ENCODE data around the gene BTN3A1. TPM values are rescaled to one million over a fixed set of nuclear protein-coding genes. Genes with fewer than 3 reads are reported as not detected.
"Not testable (repeated sequence)": the region's sequence is repeated elsewhere in the genome, so short reads cannot be mapped to it uniquely, and the experiment has no call there.

BTN3A1 gene
- total RNA-seq, 4 donors from 2014 or later = 2.5 to 3.5 (median 3.1) TPM

DNA sequence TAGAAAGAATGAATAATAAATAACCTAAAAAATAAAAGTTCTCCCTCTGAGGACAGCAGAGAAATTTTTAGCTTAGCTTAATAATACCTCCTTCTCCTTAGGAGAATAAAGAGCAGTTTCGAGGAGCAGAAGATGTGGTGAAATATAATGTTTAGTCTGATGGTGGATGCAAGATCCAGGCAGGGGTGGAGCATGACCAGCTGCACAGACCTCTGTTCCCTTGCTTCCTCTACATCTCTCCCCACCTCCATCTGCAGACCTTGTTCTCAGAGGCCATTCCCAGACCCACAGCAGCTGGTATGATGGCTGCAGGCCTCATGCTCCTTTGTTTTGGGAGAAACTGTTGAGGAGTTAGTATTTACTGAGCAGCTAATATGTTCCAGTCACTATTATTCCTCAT, 35.6 kb upstream of the BTN3A1 start:
- H3K27ac ChIP-seq = no peak overlapping the region
- intact Hi-C loops (cut with DNase I; ENCODE audit: low total_unique reads) (no loop called here), in situ Hi-C loops (cut with MboI; ENCODE audit: low sequenced_read_pairs in 4 of 4) (no loop called here)
- DNase-seq = no peak
- H3K4me1 ChIP-seq = peaks cover 8% of the 10 kb centered on the region in 2 donors
- H3K36me3 ChIP-seq = no peaks in the 10 kb centered on the region
- no peak for TF ChIP-seq POLR2A (IDR thresholded peaks at IDR 0.05)
- TF ChIP-seq, protein P1, sequence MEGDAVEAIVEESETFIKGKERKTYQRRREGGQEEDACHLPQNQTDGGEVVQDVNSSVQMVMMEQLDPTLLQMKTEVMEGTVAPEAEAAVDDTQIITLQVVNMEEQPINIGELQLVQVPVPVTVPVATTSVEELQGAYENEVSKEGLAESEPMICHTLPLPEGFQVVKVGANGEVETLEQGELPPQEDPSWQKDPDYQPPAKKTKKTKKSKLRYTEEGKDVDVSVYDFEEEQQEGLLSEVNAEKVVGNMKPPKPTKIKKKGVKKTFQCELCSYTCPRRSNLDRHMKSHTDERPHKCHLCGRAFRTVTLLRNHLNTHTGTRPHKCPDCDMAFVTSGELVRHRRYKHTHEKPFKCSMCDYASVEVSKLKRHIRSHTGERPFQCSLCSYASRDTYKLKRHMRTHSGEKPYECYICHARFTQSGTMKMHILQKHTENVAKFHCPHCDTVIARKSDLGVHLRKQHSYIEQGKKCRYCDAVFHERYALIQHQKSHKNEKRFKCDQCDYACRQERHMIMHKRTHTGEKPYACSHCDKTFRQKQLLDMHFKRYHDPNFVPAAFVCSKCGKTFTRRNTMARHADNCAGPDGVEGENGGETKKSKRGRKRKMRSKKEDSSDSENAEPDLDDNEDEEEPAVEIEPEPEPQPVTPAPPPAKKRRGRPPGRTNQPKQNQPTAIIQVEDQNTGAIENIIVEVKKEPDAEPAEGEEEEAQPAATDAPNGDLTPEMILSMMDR (IDR thresholded peaks at IDR 0.05 in 4 of 5, conservative IDR thresholded peaks at IDR 0.05 in 1 of 5) = no peak
- no peak overlapping the region for H3K4me3 ChIP-seq
- H3K27me3 ChIP-seq = no peaks in the 10 kb centered on the region
- no peak for ATAC-seq
- no peaks in the 10 kb centered on the region for H3K9me3 ChIP-seq

DNA sequence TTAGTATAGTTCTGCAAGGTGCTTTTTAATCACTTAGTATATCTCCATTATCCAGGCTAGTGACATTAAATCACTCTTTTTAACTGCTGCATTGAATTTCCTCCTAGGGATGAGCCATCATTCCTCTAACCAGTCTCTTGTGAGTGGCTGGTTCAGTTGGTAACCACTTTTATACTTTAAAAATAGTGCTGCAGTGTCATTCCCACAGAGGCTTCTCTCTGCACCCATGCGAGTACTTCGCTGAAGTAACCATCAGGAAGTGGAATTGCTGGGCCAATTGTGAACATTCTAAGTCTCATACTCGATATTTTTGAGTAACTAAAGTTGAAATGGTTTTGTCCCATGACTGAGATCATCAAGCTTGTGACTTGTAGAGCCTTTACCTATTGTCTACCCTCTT, 35.0 kb upstream of the BTN3A1 start:
- intact Hi-C loops (cut with DNase I; ENCODE audit: low total_unique reads) = no loop called here
- in situ Hi-C loops (cut with MboI; ENCODE audit: low sequenced_read_pairs in 4 of 4) = no loop called here

DNA sequence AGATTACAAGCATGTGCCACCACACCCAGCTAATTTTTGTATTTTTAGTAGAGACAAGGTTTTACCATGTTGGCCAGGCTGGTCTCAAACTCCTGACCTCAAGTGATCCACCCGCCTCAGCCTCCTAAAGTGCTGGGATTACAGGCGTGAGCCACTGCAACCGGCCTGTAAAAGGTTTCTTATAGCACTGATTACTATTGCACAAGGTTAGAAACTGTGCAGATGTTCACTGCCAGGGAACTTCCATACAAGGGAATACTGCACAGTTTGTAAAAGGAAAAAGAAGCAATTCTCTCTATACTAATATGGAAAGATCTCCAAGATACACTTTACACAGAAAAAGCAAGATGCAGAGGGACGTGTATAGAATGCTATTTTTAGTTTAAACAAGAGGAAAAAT, 30.3 kb upstream of the BTN3A1 start:
- H3K36me3 ChIP-seq, ATAC-seq: not testable (repeated sequence)

More for the DNA sequence above, 35.0 kb upstream of the BTN3A1 start:
- Histone ChIP-seq H3K36me3 (no peaks in the 10 kb centered on the region), H3K27me3 (no peaks in the 10 kb centered on the region), H3K4me3 (no peak overlapping the region), H3K4me1 (peaks cover 8% of the 10 kb centered on the region in 2 donors), H3K9me3 (no peaks in the 10 kb centered on the region), H3K27ac (no peak overlapping the region)
- no peak for DNase-seq
- no peak for ATAC-seq
- TF ChIP-seq, protein P1 (IDR thresholded peaks at IDR 0.05 in 4 of 5, conservative IDR thresholded peaks at IDR 0.05 in 1 of 5) = no peak
- no peak for TF ChIP-seq POLR2A (IDR thresholded peaks at IDR 0.05)

DNA sequence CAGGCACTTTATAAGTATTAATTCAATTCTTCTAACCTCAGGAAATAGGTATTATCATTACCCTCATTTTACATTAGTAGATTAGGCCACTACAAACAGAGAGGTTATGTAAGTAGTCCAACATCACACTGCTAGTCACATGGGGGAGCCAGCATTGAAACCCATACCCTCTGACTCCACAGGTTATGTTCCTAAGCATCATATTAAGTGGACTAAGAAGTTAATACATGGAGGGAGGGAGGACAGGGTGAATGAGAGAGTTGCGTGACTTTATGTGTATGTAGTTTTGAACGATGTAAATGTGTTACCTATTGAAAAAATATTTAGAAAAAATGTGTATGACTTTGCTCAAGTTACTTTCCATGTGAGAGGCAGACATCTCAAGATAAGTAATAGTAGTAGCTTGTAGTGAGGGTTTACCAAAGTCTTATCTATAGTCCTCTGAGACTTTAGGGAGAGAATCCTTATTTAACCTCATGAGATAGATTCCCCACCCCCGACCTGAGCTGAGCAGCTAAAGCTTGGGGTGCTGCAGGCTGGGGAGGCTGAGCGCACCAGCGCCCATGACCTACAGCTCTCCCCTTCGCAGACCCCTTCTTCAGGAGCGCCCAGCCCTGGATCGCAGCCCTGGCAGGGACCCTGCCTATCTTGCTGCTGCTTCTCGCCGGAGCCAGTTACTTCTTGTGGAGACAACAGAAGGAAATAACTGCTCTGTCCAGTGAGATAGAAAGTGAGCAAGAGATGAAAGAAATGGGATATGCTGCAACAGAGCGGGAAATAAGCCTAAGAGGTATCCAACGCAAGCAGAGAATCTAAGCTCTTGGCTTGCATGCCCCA, 29.5 kb upstream of the BTN3A1 start:
- TF ChIP-seq, protein P1 (IDR thresholded peaks at IDR 0.05 in 4 of 5, conservative IDR thresholded peaks at IDR 0.05 in 1 of 5) = no peak
- TF ChIP-seq POLR2A (IDR thresholded peaks at IDR 0.05) = no peak
- Histone ChIP-seq H3K9me3 (no peaks in the 10 kb centered on the region), H3K36me3 (no peaks in the 10 kb centered on the region), H3K4me1 (no peaks in the 10 kb centered on the region), H3K4me3 (no peak overlapping the region), H3K27ac (no peak overlapping the region), H3K27me3 (no peaks in the 10 kb centered on the region)
- intact Hi-C loops (cut with DNase I; ENCODE audit: low total_unique reads) (no loop called here), in situ Hi-C loops (cut with MboI; ENCODE audit: low sequenced_read_pairs in 4 of 4) (no loop called here)
- no peak for ATAC-seq
- no peak for DNase-seq

More for the DNA sequence above, 30.3 kb upstream of the BTN3A1 start:
- H3K9me3 ChIP-seq; H3K4me1 ChIP-seq; intact Hi-C loops (cut with DNase I; ENCODE audit: low total_unique reads); in situ Hi-C loops (cut with MboI; ENCODE audit: low sequenced_read_pairs in 4 of 4); H3K27me3 ChIP-seq; DNase-seq; H3K4me3 ChIP-seq; H3K27ac ChIP-seq: not testable (repeated sequence)

DNA sequence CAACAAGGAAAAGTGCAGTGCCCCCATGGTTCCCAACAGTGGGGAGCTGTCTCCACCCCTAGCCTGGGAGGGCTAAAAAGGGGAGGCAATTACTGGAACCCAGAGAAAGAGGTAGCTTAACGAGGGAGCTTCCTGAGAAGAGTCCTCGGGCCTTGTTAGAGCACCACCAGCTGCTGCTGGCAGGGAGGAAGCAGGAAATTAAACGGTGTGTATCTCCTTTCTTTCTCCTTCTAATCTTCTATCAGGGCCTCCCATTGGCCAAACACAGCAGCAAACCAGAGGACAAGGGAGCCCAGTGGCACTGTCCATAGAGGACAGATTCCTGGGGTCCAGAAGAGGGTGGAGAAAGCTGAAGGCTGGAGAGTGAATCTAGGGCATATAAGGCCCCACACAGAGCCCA, 26.8 kb upstream of the BTN3A1 start:
- H3K9me3 ChIP-seq = no peaks in the 10 kb centered on the region
- intact Hi-C loops (cut with DNase I; ENCODE audit: low total_unique reads) = no loop called here

More for the DNA sequence above, 26.8 kb upstream of the BTN3A1 start:
- no peaks in the 10 kb centered on the region for H3K36me3 ChIP-seq
- no peak for TF ChIP-seq POLR2A (IDR thresholded peaks at IDR 0.05)
- TF ChIP-seq, protein P1 (IDR thresholded peaks at IDR 0.05 in 4 of 5, conservative IDR thresholded peaks at IDR 0.05 in 1 of 5) = no peak
- H3K4me3 ChIP-seq = no peak overlapping the region
- no peaks in the 10 kb centered on the region for H3K4me1 ChIP-seq
- no peaks in the 10 kb centered on the region for H3K27me3 ChIP-seq
- DNase-seq (no peak), ATAC-seq (no peak)
- in situ Hi-C loops (cut with MboI; ENCODE audit: low sequenced_read_pairs in 4 of 4) = no loop called here
- H3K27ac ChIP-seq = no peak overlapping the region
